ENCODE data around the gene RAB27A. TPM values are rescaled to one million over a fixed set of nuclear protein-coding genes. Genes with fewer than 3 reads are reported as not detected.

RAB27A gene
- total and polyA plus RNA-seq, 2 of the 13 experiments (the other 11 are each of a cell fraction or from before 2014, with no cell fraction given): 3.4 to 8.1 TPM

DNA sequence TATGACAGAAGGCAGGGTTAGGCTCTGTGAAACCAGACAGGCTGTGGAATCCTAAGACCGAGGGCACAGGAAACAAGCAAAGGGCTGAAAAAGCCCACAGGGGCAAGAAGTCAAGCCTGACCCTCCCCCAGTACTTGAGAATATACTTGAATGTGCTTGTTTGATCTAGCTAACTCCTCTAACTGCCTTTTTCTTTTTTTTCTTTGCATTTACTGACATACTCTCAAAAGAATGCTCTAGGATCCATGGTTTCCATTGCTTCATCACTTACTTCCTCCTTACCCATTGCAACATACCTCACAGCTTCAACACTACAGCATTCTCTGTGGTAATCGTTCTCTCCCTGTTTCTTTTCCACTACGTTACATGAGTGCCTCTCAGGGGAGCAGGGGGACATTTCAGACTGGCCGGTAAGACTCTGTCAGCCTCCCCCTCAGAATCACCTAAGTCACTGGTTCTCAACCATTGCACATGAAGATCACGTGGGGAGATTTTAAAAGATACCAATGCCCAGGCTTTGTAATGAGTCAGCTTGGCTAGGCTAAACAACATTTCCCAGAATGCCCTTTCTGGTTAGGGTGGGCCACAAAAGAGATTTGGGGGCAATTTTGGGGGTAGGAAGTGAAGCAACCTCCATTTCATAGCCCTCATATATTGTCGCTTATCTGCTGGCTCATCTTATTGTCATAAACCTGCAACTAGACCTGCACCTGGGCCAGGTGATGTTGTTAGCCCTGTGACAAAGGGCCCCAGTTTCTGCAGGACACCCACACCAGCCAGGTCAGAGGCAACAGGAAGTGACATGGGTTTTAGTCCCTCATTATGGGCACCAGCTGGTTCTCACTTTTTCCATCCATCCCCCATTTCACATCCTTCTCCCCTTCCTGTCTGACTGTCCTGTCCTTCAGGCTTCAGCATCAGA is 68.3 kb downstream of the RAB27A start (continued):
- no peak for TF ChIP-seq ZNF251 (CRISPR knock-in tag; IDR thresholded peaks at IDR 0.05)
- TF ChIP-seq ARNT2 (CRISPR knock-in tag; IDR thresholded peaks at IDR 0.05; ENCODE audit: low read depth): no peak
- TF ChIP-seq, protein P1, sequence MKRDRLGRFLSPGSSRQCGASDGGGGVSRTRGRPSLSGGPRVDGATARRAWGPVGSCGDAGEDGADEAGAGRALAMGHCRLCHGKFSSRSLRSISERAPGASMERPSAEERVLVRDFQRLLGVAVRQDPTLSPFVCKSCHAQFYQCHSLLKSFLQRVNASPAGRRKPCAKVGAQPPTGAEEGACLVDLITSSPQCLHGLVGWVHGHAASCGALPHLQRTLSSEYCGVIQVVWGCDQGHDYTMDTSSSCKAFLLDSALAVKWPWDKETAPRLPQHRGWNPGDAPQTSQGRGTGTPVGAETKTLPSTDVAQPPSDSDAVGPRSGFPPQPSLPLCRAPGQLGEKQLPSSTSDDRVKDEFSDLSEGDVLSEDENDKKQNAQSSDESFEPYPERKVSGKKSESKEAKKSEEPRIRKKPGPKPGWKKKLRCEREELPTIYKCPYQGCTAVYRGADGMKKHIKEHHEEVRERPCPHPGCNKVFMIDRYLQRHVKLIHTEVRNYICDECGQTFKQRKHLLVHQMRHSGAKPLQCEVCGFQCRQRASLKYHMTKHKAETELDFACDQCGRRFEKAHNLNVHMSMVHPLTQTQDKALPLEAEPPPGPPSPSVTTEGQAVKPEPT (CRISPR knock-in tag; IDR thresholded peaks at IDR 0.05; ENCODE audit: low read depth): no peak
- TF ChIP-seq SMC3 (IDR thresholded peaks at IDR 0.05; ENCODE audit: low read length): peak; percentile 59; the same call in 1 of the 2 replicates
- TF ChIP-seq, protein P2, sequence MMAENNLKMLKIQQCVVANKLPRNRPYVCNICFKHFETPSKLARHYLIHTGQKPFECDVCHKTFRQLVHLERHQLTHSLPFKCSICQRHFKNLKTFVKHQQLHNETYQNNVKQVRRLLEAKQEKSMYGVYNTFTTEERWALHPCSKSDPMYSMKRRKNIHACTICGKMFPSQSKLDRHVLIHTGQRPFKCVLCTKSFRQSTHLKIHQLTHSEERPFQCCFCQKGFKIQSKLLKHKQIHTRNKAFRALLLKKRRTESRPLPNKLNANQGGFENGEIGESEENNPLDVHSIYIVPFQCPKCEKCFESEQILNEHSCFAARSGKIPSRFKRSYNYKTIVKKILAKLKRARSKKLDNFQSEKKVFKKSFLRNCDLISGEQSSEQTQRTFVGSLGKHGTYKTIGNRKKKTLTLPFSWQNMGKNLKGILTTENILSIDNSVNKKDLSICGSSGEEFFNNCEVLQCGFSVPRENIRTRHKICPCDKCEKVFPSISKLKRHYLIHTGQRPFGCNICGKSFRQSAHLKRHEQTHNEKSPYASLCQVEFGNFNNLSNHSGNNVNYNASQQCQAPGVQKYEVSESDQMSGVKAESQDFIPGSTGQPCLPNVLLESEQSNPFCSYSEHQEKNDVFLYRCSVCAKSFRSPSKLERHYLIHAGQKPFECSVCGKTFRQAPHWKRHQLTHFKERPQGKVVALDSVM (CRISPR knock-in tag; IDR thresholded peaks at IDR 0.05): no peak
- TF ChIP-seq SNAI1 (CRISPR knock-in tag; IDR thresholded peaks at IDR 0.05; ENCODE audit: borderline replicate concordance): no peak
- no peak for TF ChIP-seq ZNF572 (CRISPR knock-in tag; IDR thresholded peaks at IDR 0.05)
- TF ChIP-seq HDAC1 (CRISPR knock-in tag; IDR thresholded peaks at IDR 0.05): 0 out of 2 replicates have a peak, but pooled peaks have one; percentile 16
- no peak for TF ChIP-seq HOXA9 (CRISPR knock-in tag; IDR thresholded peaks at IDR 0.05; ENCODE audit: borderline replicate concordance)
- peak; percentile 27 for TF ChIP-seq ASH2L (IDR thresholded peaks at IDR 0.05; ENCODE audit: insufficient read length, low read depth, low read length)
- no peak for TF ChIP-seq ETV6 (CRISPR knock-in tag; conservative IDR thresholded peaks at IDR 0.05)
- TF ChIP-seq ZNF891 (CRISPR knock-in tag; IDR thresholded peaks at IDR 0.05): no peak
- no peak for TF ChIP-seq KLF11 (CRISPR knock-in tag; IDR thresholded peaks at IDR 0.05)
- TF ChIP-seq MZF1 (CRISPR knock-in tag; IDR thresholded peaks at IDR 0.05; ENCODE audit: borderline replicate concordance): no peak
- no peak for TF ChIP-seq YEATS4 (CRISPR knock-in tag; IDR thresholded peaks at IDR 0.05; ENCODE audit: borderline replicate concordance)
- no peak for TF ChIP-seq SP4 (CRISPR knock-in tag; IDR thresholded peaks at IDR 0.05)
- TF ChIP-seq MED8 (CRISPR knock-in tag; IDR thresholded peaks at IDR 0.05; ENCODE audit: insufficient replicate concordance): no peak
- TF ChIP-seq SNAPC2 (CRISPR knock-in tag; IDR thresholded peaks at IDR 0.05): no peak
- TF ChIP-seq ZNF777 (CRISPR knock-in tag; IDR thresholded peaks at IDR 0.05): no peak
- no peak for TF ChIP-seq MAF1 (CRISPR knock-in tag; IDR thresholded peaks at IDR 0.05; ENCODE audit: borderline replicate concordance)
- TF ChIP-seq SALL2 (CRISPR knock-in tag; IDR thresholded peaks at IDR 0.05): no peak
- no peak for TF ChIP-seq SPEN (CRISPR knock-in tag; IDR thresholded peaks at IDR 0.05; ENCODE audit: low read depth)
- no peak for TF ChIP-seq KDM6A (CRISPR knock-in tag; IDR thresholded peaks at IDR 0.05; ENCODE audit: low read depth)
- no peak for TF ChIP-seq KLF13 (CRISPR knock-in tag; IDR thresholded peaks at IDR 0.05)
- no peak for TF ChIP-seq KAT7 (CRISPR knock-in tag; IDR thresholded peaks at IDR 0.05; ENCODE audit: borderline replicate concordance)
- TF ChIP-seq, protein P3, sequence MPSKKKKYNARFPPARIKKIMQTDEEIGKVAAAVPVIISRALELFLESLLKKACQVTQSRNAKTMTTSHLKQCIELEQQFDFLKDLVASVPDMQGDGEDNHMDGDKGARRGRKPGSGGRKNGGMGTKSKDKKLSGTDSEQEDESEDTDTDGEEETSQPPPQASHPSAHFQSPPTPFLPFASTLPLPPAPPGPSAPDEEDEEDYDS (CRISPR knock-in tag; IDR thresholded peaks at IDR 0.05): no peak
